NCI-H510A (cell line): ENCODE results near the gene PHLDB2.
"Not testable (repeated sequence)": the region's sequence is repeated elsewhere in the genome, so short reads cannot be mapped to it uniquely, and the experiment has no call there.

Experiments used
- DNase-seq: peaks from one replicate; lab custom pipeline; 2025; lab: John Stamatoyannopoulos, UW

The PHLDB2 gene

GRCh38 chr3:111859061-111859973 lies at the start of gene PHLDB2:
TSS of gene PHLDB2 (plus strand) at chr3:111859265. CDS start at chr3:111884078, 24,813 bp downstream.
- DNase-seq: peak; percentile 22

GRCh38 chr3:111810909-111811308 lies 48.2 kb upstream of the PHLDB2 start:
- DNase-seq: no peak

GRCh38 chr3:111811811-111812210 lies 47.3 kb upstream of the PHLDB2 start:
- DNase-seq: no peak

DNA sequence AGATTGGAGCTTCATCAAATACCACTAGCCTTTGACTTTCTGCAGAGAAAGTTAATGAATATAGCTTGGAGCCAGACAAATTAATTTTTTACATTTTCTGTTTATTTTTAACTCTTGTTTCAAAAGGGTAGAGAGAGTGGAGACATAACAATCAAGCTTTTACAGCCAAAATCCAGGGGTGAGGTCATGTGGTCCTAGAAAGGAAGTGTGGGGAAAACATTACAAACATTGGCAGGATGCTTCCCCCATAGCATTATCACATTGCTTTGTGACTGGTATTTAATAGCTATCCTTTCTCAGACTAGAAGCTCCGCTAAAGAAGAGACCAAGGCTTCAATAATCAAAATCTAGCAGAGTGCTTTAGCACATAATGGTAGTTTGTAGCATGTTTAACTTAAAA lies 46.4 kb upstream of the PHLDB2 start:
- DNase-seq: no peak

GRCh38 chr3:111813441-111813840 lies 45.6 kb upstream of the PHLDB2 start:
- DNase-seq: no peak

DNA sequence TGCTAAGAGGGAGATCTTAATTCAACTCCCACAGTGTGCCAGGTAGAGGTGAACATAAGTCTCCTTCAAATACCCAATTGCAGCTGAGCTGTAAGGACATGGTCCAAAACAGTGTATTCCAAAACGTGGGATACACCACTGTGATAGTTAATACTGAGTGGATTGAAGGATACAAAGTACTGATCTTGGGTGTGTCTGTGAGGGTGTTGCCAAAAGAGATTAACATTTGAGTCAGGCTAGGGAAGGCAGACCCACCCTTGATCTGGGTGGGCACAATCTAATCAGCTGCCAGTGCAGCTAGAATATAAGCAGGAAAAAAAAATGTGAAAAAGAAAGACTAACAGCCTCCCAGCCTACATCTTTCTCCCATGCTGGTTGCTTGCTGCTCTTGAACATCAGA lies 45.1 kb upstream of the PHLDB2 start:
- DNase-seq: no peak

GRCh38 chr3:111816771-111817170 lies 42.3 kb upstream of the PHLDB2 start:
- DNase-seq: not testable (repeated sequence)

GRCh38 chr3:111819927-111820326 lies 39.1 kb upstream of the PHLDB2 start:
- no peak for DNase-seq

- DNase-seq: no peak
Observed at GRCh38 chr3:111820651-111821050, 38.4 kb upstream of the PHLDB2 start.

- no peak for DNase-seq
Observed at GRCh38 chr3:111821891-111822290, 37.2 kb upstream of the PHLDB2 start.

DNA sequence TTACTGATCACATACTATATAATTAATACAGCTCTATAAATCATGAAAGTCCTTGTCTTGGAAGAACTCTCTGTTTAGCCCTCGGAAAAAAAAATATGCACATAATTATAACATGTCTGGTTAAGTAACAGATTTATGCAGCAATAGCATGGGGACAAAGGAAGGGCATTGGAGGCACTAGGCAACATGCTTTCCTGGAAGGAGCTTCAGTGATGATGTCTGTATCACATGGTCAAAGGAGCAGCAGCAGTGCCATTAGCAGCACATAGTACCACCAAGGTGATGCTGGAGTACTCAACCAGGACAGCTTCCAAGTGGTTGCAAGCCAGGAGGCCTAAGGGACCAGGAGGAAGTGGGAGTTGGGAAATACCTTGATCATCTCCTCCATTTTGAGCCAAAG lies 36.3 kb upstream of the PHLDB2 start:
- DNase-seq: no peak

GRCh38 chr3:111823341-111823855 lies 35.7 kb upstream of the PHLDB2 start:
- no peak for DNase-seq

DNA sequence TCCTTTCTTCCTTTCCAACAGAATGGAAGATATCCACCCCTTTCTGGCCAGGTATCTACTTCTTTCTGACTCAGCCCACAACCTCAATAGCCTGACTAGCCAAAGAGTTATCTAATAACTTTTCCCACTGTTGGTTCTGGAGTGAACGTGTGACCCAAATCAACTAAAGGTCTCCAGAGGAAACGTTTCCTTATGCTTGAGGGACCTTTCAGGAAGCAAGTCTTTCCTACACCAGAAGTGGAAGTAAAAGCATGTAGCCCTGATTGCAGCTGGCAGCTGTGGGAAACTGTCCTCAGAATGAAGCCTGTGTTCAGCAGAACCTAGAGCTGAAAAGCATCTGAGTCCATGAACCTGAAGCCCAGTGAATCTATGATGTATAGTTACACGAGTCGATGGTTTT lies 34.7 kb upstream of the PHLDB2 start:
- no peak for DNase-seq

DNA sequence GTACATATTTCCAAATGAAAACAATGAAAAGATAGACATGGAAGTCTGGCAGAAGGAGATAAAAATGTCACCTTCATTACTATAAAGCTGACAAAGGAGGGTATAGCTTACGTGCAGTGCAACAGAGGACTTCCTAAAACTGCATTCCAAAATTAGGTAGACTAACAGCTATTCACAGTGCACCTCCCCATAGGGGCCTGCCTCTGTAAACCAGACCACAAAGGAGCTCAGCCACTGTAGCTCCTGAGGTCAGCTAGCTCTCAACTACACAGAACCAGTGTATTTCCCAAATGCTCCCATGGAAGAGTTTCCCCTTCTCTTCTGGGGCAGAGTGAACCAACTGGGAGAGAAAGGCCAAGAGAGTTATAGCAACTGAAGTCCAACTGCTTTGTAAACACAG lies 31.2 kb upstream of the PHLDB2 start:
- DNase-seq: no peak

DNA sequence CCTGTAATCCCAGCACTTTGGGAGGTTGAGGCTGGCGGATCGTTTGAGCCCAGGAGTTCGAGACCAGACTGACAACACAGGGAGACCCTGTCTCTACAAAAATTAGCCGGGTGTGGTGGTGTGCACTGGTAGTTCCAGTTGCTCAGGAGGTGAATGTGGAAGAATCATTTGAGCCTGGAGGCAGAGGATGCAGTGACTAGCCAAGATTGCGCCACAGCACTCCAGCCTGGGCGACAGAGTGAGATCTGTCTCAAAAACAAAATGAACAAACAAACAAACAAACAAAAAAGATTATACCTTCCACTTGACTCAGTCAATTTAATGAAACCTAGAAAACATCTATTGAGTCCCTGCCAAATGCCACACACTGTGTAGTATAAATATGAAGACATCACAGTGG lies 30.5 kb upstream of the PHLDB2 start:
- no peak for DNase-seq

- no peak for DNase-seq
Observed at GRCh38 chr3:111829023-111829422, 30.0 kb upstream of the PHLDB2 start.

DNA sequence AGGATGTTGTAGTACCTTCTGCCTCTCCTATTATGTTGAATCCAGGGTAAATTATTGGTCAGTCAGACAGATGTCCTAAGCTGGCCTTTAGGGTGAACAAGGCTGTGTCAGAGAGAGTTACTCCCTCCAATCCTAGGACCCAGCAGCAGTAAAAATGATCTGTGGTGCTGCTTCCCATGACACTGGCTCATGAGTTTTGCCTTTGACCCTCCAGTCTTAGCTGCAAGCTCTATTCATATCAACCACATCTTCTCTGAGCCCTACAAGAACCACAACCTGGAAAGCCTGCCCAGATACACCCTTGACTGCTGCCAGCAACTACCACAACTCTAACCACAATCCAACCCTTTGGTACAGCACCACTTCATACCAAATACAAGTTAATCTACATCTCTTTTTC lies 27.2 kb upstream of the PHLDB2 start:
- DNase-seq: no peak

- DNase-seq: no peak
Observed at GRCh38 chr3:111837112-111837511, 22.0 kb upstream of the PHLDB2 start.

GRCh38 chr3:111838133-111838532 lies 20.9 kb upstream of the PHLDB2 start:
- no peak for DNase-seq

- no peak for DNase-seq
Observed at GRCh38 chr3:111846039-111846438, 13.0 kb upstream of the PHLDB2 start.

DNA sequence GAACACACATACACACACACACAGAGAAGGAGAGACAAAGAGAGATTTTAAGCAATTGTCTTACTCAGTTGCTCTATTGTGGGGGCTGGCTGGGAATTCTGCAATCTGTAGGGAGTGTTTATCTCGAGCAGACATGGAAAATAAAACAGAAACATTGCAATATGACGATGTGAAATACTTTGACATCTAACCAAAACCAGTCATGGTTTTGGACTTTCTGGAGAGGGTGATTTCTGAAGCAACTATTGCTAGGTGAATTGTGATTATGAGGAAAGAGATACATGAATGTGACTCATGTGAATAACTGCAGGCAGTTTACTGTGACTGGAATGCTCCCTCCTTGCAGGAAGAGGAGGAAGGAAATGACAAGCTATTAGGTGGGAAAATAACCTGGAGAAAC lies 12.3 kb upstream of the PHLDB2 start:
- DNase-seq: no peak

GRCh38 chr3:111848283-111848682 lies 10.8 kb upstream of the PHLDB2 start:
- DNase-seq: no peak

DNA sequence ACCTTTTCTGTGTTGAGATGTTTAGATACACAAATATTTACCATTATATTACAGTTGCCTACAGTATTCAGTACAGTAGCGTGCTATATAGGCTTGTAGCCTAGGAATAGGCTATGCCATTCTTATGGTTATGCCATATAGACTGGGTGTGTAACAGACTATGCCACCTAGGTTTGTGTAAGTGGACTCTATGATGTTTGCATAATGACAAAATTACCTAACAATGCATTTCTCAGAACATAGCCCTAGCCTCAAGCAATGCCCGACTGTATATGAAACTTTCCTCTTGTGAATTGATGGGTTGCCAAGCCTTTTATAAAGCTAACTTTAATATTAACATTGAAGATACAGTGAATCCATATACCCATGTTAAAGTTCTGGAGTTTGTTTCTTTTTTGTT lies 10.3 kb upstream of the PHLDB2 start:
- DNase-seq: no peak

- DNase-seq: no peak
Observed at GRCh38 chr3:111850537-111850936, 8.5 kb upstream of the PHLDB2 start.
